H1 (cell line): ENCODE results near the gene SLC2A8. TPM values are rescaled to one million over a fixed set of nuclear protein-coding genes. Genes with fewer than 3 reads are reported as not detected.

ENCODE experiments used
- CHD7 ChIP-seq: fragments of 300-600 bp; sonication (generic); IDR thresholded peaks from 2 replicates; pipeline ENCODE4 v1.7.1; 2012; ENCODE audit warnings: low read length, moderate library complexity, mild to moderate bottlenecking, inconsistent platforms; ENCODE audit not compliant: insufficient replicate concordance
- CTBP2 ChIP-seq: IDR thresholded peaks from 2 replicates; pipeline ENCODE4 v1.7.0; 2011; ENCODE audit warnings: borderline replicate concordance, mild to moderate bottlenecking, moderate library complexity, mixed read lengths, low read length; ENCODE audit not compliant: insufficient read depth, insufficient read length
- EGR1 ChIP-seq: IDR thresholded peaks from 2 replicates; pipeline ENCODE4 v1.6.1; 2011; ENCODE audit warnings: low read depth, low read length, borderline replicate concordance
- RBBP5 ChIP-seq: IDR thresholded peaks from 2 replicates; pipeline ENCODE4 v1.7.1; 2012; ENCODE audit warnings: low read depth, mild to moderate bottlenecking, inconsistent platforms, low read length, moderate library complexity, borderline replicate concordance
- SIN3A ChIP-seq, 2 experiments: IDR thresholded peaks in 1 of 2; conservative IDR thresholded peaks in 1 of 2; 2 replicates each; pipeline ENCODE4 v1.6.1; 2011 to 2012; ENCODE audit warnings: low read length in 2 of 2, improper control_type of control experiment in 1 of 2, low read depth in 1 of 2, mild to moderate bottlenecking in 1 of 2
- SP2 ChIP-seq: IDR thresholded peaks from 2 replicates; pipeline ENCODE4 v1.6.1; 2012; ENCODE audit warnings: mild to moderate bottlenecking, low read length, inconsistent platforms
- TAF1 ChIP-seq: IDR thresholded peaks from 2 replicates; pipeline ENCODE4 v1.6.1; 2011; ENCODE audit warnings: mild to moderate bottlenecking, low read depth, low read length
- polyA plus RNA-seq, 7 experiments: library from polyadenylated mRNA; depleted of rRNA in 3 of 7; stranded (reverse) in 5 of 7; unstranded in 2 of 7; fragments of >200 nt in 5 of 7; fragments of 200-250 nt in 2 of 7; gene quantifications; 1 replicate in 5 of 7; 2 replicates in 1 of 7; 4 replicates in 1 of 7; pipeline versions ENCODE4 v1.2.1 to v1.2.3, GENCODE V29; 2011 to 2013; ENCODE audit warnings: missing spikeins in 2 of 7, mixed read lengths in 2 of 7
- total RNA-seq: library from RNA; stranded (reverse); fragmentation: NEBNext Ultra II Directional; extraction: Animal tissue kit (Norgen Biotek cat#: 25700); gene quantifications from 2 replicates; pipeline ENCODE4 v1.2.1, GENCODE V29; 2021

Gene SLC2A8
- total and polyA plus RNA-seq, 2 of the 8 experiments (the other 6 are each of a cell fraction or from before 2014, with no cell fraction given) = 24.6 to 36.4 TPM

- TF ChIP-seq CHD7 (no peak), SP2 (no peak), SIN3A (conservative IDR thresholded peaks at IDR 0.05 in 1 of 2, IDR thresholded peaks at IDR 0.05 in 1 of 2; ENCODE audit: low read depth in 1 of 2, low read length in 2 of 2) (peak; percentile 13 to 41; a peak in 1 of 4 replicates), EGR1 (no peak), TAF1 (peak; percentile 36; the same call in 1 of the 2 replicates), CTBP2 (no peak), RBBP5 (no peak)
These were observed 55.1 kb downstream of the SLC2A8 start (continued) for GRCh38 chr9:127451858-127452656.
